Measurements from ENCODE around the gene DRAM1. TPM values are rescaled to one million over a fixed set of nuclear protein-coding genes. Genes with fewer than 3 reads are reported as not detected.

DRAM1 gene
- total RNA-seq, 1 donor from 2014 or later: 3.4 TPM

DNA sequence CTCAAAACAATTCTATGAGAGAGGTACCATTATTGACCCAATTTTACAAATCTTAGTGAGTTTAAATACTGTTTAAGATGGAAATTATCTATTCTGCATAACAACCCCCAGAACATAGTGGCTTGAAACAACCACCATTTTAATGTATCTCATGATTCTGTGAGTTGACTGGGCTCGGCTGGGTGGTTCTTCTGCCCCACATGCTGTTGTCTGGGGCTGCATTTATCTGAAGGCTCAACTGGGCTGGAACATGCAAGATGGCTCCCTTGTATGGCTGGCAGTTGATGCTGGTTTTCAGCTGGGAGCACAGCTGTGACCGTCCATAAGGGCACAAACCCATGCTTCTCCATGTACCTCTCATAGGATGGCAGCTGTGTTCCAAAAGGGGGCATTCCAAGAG is 82.2 kb downstream of the DRAM1 start:
- DNase-seq (ENCODE audit: low read depth, low spot score): no peak
- Mint-ChIP-seq H3K9me3 (peaks cover 5% of the 10 kb centered on the region), H3K27ac (ENCODE audit: unreplicated experiment) (no peak overlapping the region), H3K27me3 (ENCODE audit: low read depth) (no peaks in the 10 kb centered on the region), H3K4me3 (no peak overlapping the region), H3K36me3 (ENCODE audit: low read depth) (peaks cover 2% of the 10 kb centered on the region), H3K4me1 (peaks cover 10% of the 10 kb centered on the region)
- TF ChIP-seq, protein P1, sequence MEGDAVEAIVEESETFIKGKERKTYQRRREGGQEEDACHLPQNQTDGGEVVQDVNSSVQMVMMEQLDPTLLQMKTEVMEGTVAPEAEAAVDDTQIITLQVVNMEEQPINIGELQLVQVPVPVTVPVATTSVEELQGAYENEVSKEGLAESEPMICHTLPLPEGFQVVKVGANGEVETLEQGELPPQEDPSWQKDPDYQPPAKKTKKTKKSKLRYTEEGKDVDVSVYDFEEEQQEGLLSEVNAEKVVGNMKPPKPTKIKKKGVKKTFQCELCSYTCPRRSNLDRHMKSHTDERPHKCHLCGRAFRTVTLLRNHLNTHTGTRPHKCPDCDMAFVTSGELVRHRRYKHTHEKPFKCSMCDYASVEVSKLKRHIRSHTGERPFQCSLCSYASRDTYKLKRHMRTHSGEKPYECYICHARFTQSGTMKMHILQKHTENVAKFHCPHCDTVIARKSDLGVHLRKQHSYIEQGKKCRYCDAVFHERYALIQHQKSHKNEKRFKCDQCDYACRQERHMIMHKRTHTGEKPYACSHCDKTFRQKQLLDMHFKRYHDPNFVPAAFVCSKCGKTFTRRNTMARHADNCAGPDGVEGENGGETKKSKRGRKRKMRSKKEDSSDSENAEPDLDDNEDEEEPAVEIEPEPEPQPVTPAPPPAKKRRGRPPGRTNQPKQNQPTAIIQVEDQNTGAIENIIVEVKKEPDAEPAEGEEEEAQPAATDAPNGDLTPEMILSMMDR (conservative IDR thresholded peaks at IDR 0.05): no peak

DNA sequence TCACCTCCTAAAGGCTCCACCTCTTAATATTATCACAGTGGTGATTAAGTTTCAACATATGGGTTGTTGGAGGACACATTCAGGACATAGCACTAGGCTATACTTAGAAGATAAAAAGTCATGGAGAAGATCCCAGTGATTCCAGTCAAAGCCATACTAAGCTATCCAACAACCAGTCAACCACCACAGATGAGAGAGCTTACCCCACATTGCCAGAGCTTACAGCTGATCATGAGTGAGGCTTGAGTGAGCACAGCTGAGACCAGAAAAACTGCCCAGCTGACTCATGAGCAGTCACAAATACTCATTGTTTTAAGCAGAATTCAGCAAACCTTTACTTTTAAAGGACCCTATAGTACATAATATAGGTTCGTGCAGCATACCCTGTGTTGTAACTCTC is 85.1 kb downstream of the DRAM1 start:
- peaks cover 2% of the 10 kb centered on the region for H3K36me3 Mint-ChIP-seq (ENCODE audit: low read depth)
- TF ChIP-seq, protein P1 (conservative IDR thresholded peaks at IDR 0.05): no peak
- no peaks in the 10 kb centered on the region for H3K27me3 Mint-ChIP-seq (ENCODE audit: low read depth)
- H3K27ac Mint-ChIP-seq (ENCODE audit: unreplicated experiment): no peak overlapping the region
- peaks cover 4% of the 10 kb centered on the region for H3K9me3 Mint-ChIP-seq
- no peak for DNase-seq (ENCODE audit: low read depth, low spot score)
- H3K4me1 Mint-ChIP-seq: peaks cover 8% of the 10 kb centered on the region
- H3K4me3 Mint-ChIP-seq: no peak overlapping the region

DNA sequence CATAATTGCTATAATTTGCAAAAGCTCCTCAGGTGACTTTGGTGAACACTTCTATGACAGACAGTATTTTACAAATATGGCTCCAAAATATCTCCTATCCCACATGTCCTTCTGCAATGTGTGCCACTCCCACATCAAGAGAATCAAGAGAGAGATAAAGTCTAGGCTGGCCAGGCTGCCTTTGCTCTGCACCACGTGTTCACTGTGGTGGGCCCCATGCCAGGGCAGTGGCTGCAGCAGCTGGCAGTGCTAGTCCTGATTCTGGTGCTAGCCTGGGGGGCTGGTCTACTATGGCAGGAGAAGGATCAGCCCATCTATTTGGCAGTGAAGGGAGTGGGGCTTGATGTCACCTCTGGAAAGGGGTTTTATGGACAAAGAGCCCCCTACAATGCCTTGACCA is 86.3 kb downstream of the DRAM1 start:
- H3K4me1 Mint-ChIP-seq: no peaks in the 10 kb centered on the region
- peaks cover 3% of the 10 kb centered on the region for H3K9me3 Mint-ChIP-seq
- no peak overlapping the region for H3K4me3 Mint-ChIP-seq
- no peak overlapping the region for H3K27ac Mint-ChIP-seq (ENCODE audit: unreplicated experiment)
- TF ChIP-seq, protein P1 (conservative IDR thresholded peaks at IDR 0.05): no peak
- peaks cover 2% of the 10 kb centered on the region for H3K36me3 Mint-ChIP-seq (ENCODE audit: low read depth)
- DNase-seq (ENCODE audit: low read depth, low spot score): no peak
- no peaks in the 10 kb centered on the region for H3K27me3 Mint-ChIP-seq (ENCODE audit: low read depth)

DNA sequence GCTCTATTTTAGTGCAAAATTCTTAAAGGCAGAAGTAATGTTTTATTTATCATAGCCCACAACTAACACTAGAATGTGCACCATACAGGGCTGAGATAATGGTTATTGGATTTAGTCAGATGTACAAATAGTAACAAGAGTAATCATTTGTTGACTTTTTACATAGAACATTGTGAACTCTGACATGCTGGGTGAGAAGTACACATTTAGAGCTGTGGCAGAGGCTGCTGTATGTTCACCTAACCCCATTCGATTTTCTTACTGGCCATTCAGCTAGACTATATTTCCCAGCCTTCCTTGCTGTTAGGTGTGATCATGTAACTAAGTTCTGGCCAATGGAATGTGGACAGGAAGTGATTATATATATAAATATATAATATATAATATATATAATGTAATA is 89.1 kb downstream of the DRAM1 start:
- H3K4me1 Mint-ChIP-seq: no peaks in the 10 kb centered on the region
- TF ChIP-seq, protein P1 (conservative IDR thresholded peaks at IDR 0.05): no peak
- no peak overlapping the region for H3K4me3 Mint-ChIP-seq
- H3K9me3 Mint-ChIP-seq: no peaks in the 10 kb centered on the region
- no peak for DNase-seq (ENCODE audit: low read depth, low spot score)
- no peaks in the 10 kb centered on the region for H3K27me3 Mint-ChIP-seq (ENCODE audit: low read depth)
- no peaks in the 10 kb centered on the region for H3K36me3 Mint-ChIP-seq (ENCODE audit: low read depth)
- no peak overlapping the region for H3K27ac Mint-ChIP-seq (ENCODE audit: unreplicated experiment)

DNA sequence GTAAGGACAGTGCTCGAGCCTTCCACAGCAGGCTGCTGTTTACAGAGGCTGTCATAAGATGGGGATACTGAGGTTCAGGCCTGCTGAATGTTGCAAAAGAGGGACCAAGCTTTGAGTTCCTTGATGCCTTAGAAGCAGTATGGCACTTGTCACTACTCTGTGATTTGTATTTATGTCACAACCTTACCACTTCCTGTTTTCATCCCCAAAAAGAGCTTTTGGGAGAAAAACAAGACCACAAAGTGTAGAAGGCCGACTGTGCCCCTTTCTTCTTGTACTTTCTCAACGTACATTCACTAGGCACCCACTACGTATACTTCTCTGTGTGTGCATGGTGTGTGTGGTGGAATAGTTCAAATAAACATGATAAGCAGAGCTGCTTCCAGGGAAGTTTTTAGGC is 90.1 kb downstream of the DRAM1 start:
- Mint-ChIP-seq H3K27me3 (ENCODE audit: low read depth) (no peaks in the 10 kb centered on the region), H3K27ac (ENCODE audit: unreplicated experiment) (no peak overlapping the region), H3K36me3 (ENCODE audit: low read depth) (no peaks in the 10 kb centered on the region), H3K9me3 (no peaks in the 10 kb centered on the region), H3K4me1 (no peaks in the 10 kb centered on the region), H3K4me3 (no peak overlapping the region)
- DNase-seq (ENCODE audit: low read depth, low spot score): no peak
- TF ChIP-seq, protein P1 (conservative IDR thresholded peaks at IDR 0.05): no peak

DNA sequence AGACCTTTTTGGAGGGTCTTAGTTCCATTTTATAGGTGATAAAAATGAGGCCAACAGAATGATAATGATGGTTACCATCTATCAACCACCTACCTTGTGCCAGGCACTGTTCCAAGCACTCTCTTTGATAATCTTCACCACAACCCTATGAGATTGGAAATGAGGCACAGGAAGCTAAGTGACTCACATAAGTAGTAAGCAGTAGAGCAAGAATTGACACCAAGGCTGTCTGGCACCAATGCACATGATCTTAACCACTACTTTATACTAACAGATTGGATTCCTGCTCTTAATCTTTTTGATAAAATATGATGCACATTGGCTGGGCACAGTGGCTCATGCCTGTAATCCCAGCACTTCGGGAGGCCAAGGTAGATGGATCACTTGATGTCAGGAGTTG is 91.4 kb downstream of the DRAM1 start:
- no peak for DNase-seq (ENCODE audit: low read depth, low spot score)
- H3K27me3 Mint-ChIP-seq (ENCODE audit: low read depth): no peaks in the 10 kb centered on the region
- H3K27ac Mint-ChIP-seq (ENCODE audit: unreplicated experiment): no peak overlapping the region
- no peaks in the 10 kb centered on the region for H3K36me3 Mint-ChIP-seq (ENCODE audit: low read depth)
- no peaks in the 10 kb centered on the region for H3K4me1 Mint-ChIP-seq
- no peaks in the 10 kb centered on the region for H3K9me3 Mint-ChIP-seq
- TF ChIP-seq, protein P1 (conservative IDR thresholded peaks at IDR 0.05): no peak
- no peak overlapping the region for H3K4me3 Mint-ChIP-seq
